ENCODE measurements around the gene EXD2.
"Not testable (repeated sequence)": the region's sequence is repeated elsewhere in the genome, so short reads cannot be mapped to it uniquely, and the experiment has no call there.

The EXD2 gene, protein sequence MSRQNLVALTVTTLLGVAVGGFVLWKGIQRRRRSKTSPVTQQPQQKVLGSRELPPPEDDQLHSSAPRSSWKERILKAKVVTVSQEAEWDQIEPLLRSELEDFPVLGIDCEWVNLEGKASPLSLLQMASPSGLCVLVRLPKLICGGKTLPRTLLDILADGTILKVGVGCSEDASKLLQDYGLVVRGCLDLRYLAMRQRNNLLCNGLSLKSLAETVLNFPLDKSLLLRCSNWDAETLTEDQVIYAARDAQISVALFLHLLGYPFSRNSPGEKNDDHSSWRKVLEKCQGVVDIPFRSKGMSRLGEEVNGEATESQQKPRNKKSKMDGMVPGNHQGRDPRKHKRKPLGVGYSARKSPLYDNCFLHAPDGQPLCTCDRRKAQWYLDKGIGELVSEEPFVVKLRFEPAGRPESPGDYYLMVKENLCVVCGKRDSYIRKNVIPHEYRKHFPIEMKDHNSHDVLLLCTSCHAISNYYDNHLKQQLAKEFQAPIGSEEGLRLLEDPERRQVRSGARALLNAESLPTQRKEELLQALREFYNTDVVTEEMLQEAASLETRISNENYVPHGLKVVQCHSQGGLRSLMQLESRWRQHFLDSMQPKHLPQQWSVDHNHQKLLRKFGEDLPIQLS

GRCh38 chr14:69191340-69192111 is at the start of gene EXD2:
EXD2 (plus strand) TSS chr14:69191498; CDS start chr14:69209471, 17,973 bp downstream.
- DNase-seq, result peak; percentile 44

DNA sequence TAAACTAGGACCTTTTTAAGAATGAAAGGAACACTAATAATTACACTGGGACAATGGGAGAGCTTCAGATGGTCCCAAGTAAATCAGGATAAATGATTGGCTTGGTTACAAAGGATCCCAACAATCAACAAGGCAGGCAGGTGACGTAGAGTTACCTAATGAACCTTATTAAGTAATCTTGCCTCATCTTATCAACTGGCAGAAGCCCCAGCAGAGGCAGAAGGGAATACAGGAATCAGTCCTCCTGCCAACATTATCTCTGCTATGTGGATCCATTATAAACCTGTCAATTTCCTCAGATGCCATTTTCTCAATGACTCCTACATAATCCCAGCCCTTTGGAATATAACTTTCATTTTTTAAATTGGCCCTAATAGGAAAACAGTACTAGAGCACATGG is 49.7 kb upstream of the EXD2 start:
- no peak for DNase-seq

GRCh38 chr14:69142101-69142500 is 49.2 kb upstream of the EXD2 start:
- DNase-seq, result no peak

GRCh38 chr14:69149461-69150244 is 41.6 kb upstream of the EXD2 start:
- no peak for DNase-seq

DNA sequence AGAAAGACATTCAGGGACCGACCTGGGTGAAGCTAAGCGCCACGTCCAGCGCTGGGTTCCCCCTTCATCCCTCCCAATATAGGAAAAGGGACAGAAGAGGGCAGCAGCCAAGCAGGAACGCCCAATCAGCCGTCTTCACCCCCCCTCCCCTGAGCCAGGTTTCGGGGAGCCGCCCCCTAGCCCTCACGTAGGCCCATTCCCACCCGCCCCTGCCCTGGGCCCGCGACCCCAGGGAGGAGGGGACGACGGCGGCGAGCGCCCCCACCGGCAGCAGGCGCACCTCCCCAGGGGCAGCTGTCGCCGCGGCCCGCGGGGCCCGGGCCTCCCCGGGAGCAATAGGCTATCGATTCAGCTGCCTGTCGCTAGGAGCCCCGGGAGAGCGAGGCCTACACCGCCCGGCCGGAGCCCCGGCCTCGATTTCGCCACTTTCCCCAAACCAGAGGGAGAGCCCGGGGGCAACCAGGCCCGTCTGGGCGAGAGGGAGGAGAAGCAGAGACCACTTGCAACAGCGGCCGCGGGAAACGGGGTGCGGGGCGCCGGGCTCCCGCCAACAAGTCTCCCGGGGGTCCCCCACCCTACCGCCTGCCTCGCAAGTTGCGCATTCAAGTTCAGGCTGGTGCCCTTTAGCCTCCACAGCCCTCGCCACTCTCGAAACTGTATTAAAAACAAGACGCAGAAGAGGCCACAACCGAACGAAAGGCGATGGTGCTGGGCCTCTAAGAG is 39.7 kb upstream of the EXD2 start:
- peak; percentile 45 for DNase-seq

DNA sequence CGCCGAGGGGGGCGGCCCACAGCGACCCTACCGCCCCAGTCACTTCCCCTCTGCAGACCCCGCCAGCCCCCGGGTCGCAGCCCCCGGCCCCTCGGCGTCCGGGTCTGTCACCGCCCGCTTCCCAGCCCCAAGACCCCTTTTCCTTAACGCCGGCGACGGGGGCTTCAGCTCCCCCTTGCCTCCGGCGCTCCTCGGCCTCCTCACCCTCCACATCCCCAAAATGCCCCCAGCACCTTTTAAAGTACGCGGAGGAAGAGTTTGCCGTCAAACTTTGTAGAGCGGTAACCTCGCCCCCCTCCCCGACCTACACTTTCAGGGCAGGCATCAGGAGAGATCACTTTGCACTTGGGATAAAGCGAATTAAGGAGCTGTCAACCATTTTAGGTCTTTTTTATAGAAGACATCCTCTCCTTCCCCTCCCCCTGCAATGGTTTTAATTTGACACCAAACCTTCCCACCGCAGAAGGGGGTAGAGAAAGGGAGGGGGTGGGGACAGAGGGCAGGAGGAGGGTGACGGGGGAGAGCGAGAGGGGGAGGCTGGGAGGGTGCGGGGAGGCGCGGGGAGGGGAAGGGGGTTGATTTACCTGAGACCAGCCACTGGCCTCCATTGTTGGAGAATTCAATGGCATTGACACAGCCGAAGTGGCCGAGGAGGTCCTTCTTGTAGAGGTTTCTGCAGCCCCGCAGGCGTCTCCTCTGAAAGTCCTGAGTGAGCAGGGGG is 39.0 kb upstream of the EXD2 start:
- DNase-seq, result no peak

DNA sequence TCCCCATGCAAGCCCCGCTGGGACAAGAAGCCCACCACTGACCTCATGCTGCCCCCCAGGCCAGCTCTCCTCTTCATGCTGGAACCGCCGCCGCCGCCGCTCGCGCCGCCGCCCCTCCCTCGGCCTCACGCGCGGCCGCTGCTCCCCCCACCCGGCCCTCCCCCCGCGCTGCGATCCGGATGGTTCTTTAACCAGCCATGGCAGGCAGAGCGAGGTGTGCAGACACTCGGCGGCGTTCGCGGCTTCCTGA is 38.5 kb upstream of the EXD2 start, which contains the start of gene DCAF5:
TSS of gene DCAF5 (minus strand) at position 218 of the 250 bp plus-strand sequence. CDS start at position 77, 141 bp downstream.
- no peak for DNase-seq

GRCh38 chr14:69153152-69153872 is 38.0 kb upstream of the EXD2 start:
- DNase-seq, result peak; percentile 78

- no peak for DNase-seq
Measured at GRCh38 chr14:69153873-69154270, 37.4 kb upstream of the EXD2 start.

DNA sequence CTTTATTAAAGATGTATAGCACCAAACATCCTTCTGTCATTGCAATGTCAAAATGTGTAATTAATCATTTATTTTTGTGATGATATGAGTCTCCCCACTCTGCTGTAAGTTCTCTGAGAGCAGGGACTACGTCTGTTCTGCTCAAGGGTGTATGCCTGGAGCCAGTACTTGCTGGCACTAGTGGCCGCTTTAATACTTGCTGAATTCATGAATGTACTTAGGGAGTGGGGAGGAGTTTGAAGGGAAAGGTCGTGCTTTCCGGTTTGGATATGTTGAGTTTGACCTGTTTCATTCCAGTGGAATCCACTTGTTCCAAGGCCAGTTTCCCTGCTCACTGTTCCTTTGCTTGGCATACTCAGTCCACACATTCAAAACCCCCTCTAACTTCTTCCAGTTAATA is 36.5 kb upstream of the EXD2 start:
- DNase-seq, result no peak

DNA sequence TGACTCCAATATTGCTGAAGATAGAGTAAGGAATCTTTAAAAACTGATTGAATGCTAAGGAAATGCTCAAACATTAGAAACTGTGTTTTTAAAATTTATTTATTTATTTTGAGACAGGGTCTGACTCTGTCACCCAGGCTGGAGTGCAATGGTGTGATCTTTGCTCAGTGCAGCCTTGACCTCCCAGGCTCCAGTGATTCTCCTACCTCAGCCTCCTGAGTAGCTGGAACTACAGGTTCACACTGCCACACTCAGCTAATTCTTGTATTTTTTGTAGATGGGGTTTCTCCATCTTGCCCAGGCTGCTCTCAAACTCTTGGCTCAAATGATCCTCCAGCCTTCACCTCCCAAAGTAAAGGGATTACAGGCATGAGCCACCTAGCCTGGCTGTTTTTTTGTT is 35.1 kb upstream of the EXD2 start:
- no peak for DNase-seq

DNA sequence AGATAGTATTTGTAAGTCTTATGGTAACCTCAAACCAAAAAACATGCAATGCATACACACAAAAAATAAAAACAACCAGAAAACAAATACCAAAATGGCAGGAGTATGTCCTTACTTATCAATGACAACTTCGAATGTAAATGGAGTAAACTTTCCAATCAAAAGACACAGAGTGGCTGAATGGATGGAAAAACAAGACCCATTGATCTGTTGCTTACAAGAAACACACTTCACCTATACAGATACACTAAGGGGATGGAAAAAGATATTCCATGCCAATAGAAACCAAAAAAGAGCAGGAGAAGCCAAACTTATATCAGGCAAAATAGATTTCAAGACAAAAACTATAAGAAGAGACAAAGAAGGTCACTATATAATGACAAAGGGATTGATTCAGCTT is 29.7 kb upstream of the EXD2 start:
- no peak for DNase-seq

DNA sequence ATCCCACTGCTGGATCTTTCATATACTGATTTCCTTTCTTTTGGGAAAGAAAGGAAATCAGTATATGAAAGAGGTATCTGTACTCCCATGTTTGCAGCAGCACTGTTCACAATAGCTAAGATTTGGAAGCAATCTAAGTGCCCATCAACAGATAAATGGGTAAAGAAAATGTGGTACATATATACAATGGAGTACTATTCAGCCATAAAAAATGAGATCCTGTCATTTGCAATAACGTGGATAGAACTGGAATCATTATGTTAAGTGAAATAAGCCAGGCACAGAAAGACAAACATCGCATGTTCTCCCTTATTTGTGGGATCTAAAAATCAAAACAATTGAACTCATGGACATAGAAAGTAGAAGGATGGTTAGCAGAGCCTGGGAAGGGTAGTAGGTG is 25.5 kb upstream of the EXD2 start:
- not testable (repeated sequence) for DNase-seq

DNA sequence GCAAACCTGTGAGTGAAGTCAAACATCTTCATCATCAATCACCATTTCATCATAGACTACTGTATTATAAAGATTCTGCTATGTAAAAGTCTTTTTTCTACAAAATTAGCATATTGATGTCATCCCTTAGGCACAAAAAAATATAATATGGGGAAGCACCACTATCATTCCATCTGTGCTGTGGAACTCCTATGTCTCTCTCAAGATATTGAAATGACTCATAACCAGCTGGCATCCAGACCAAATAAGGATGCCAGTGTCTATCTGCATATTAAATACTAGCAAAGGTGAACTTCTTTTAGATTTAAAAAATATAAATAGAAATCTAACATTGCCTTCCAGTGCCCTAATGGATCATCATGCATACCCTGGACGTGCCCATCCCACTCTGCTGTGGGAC is 20.5 kb upstream of the EXD2 start:
- DNase-seq, result no peak

GRCh38 chr14:69171569-69171968 is 19.7 kb upstream of the EXD2 start:
- no peak for DNase-seq

- DNase-seq, result no peak
Measured at GRCh38 chr14:69175130-69175529, 16.2 kb upstream of the EXD2 start.

- no peak for DNase-seq
Measured at GRCh38 chr14:69181491-69181890, 9.8 kb upstream of the EXD2 start.

GRCh38 chr14:69182580-69182979 is 8.7 kb upstream of the EXD2 start:
- DNase-seq, result not testable (repeated sequence)

DNA sequence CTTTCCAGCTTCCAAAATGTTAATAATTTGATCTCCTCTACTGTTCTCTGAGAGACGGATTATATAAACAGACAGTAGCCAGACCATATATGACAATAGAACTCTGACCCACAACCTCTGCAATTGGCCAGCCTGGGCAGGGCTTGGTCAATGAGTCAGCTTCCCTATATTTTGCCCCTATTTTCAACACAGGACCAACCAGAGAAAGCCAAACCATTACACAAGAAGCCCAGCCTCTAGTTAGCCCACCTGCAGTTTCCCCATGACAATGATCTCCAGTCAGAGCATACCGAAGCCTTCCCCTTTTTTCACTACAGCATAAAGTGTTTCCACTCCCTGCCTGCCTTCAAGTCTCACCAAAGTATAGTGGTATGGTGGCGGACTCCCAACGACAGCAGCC is 7.6 kb upstream of the EXD2 start:
- no peak for DNase-seq

- no peak for DNase-seq
Measured at GRCh38 chr14:69190191-69190590, 1.1 kb upstream of the EXD2 start.

DNA sequence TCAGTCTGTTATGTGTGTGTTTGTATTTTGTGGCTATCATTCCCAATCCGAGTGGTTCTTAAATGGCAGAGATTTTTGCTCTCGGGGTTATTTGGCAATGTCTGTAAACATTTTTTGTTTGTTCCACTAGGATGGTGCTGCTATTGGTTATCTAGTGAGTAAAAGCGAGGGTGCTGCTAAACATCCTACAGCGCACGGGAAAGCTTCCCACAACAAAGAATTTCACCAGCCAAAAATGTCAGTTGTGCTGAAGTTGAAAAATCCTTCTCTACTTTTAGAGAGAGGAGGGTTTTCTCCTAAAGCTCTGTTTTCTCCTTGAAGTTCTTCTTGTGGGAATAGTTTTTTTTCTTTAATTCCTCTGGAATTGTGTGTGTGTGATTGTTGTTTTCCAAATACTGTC is 2.4 kb downstream of the EXD2 start:
- no peak for DNase-seq
